Activated T-helper 2 cell treated with anti-CD3 and anti-CD28 coated beads, Interferon-gamma antibody, Interleukin-2, Interleukin-4, amounts not matched to agents 10 μg/mL and 5 μg/mL and 100 μg/mL, durations not matched to agents 14 hours and 24 hours and 36 hours (primary cell): ENCODE results near the gene PDGFB. TPM values are rescaled to one million over a fixed set of nuclear protein-coding genes. Genes with fewer than 3 reads are reported as not detected.

Experiments
- DNase-seq: peaks from one replicate; pipeline ENCODE4 v3.0.0; 2021; ENCODE audit warnings: low spot score
- H3K27ac Mint-ChIP-seq: one replicate; pipeline ENCODE4 v1.8.0; 2021; ENCODE audit warnings: mixed read lengths
- H3K27me3 Mint-ChIP-seq: one replicate; pipeline ENCODE4 v1.8.0; 2021; ENCODE audit warnings: low read depth, mixed read lengths
- H3K36me3 Mint-ChIP-seq: one replicate; pipeline ENCODE4 v1.8.0; 2021; ENCODE audit warnings: low read depth, mixed read lengths
- H3K4me1 Mint-ChIP-seq: one replicate; pipeline ENCODE4 v1.8.0; 2021; ENCODE audit warnings: low read depth, mixed read lengths
- H3K4me3 Mint-ChIP-seq: one replicate; pipeline ENCODE4 v1.8.0; 2021; ENCODE audit warnings: low read depth, mild to moderate bottlenecking, moderate library complexity, mixed read lengths
- H3K9me3 Mint-ChIP-seq: one replicate; pipeline ENCODE4 v1.8.0; 2021; ENCODE audit warnings: mixed read lengths
- intact Hi-C: fragments of 100-400 bp; cut with micrococcal nuclease; formaldehyde crosslinking; loops from one replicate; pipeline ENCODE4 v1.15.1; 2023
- total RNA-seq: library from RNA; stranded (reverse); gene quantifications from 2 replicates; pipeline ENCODE4 v1.2.3, GENCODE V29; 2022

PDGFB gene
- total RNA-seq, 1 donor from 2014 or later: 4.2 TPM

GRCh38 chr22:39270792-39271191 lies 26.0 kb upstream of the PDGFB start:
- Mint-ChIP-seq H3K4me3 (no peak overlapping the region), H3K27me3 (no peaks in the 10 kb centered on the region), H3K27ac (no peak overlapping the region), H3K36me3 (no peaks in the 10 kb centered on the region), H3K4me1 (peaks cover 15% of the 10 kb centered on the region), H3K9me3 (no peaks in the 10 kb centered on the region)
- DNase-seq: no peak
- intact Hi-C loops: no loop called here

GRCh38 chr22:39270280-39270679 lies 25.5 kb upstream of the PDGFB start:
- Mint-ChIP-seq H3K4me1 (peaks cover 19% of the 10 kb centered on the region), H3K27ac (no peak overlapping the region), H3K27me3 (no peaks in the 10 kb centered on the region), H3K9me3 (no peaks in the 10 kb centered on the region), H3K4me3 (no peak overlapping the region), H3K36me3 (no peaks in the 10 kb centered on the region)
- DNase-seq: no peak
- intact Hi-C loops: no loop called here

DNA sequence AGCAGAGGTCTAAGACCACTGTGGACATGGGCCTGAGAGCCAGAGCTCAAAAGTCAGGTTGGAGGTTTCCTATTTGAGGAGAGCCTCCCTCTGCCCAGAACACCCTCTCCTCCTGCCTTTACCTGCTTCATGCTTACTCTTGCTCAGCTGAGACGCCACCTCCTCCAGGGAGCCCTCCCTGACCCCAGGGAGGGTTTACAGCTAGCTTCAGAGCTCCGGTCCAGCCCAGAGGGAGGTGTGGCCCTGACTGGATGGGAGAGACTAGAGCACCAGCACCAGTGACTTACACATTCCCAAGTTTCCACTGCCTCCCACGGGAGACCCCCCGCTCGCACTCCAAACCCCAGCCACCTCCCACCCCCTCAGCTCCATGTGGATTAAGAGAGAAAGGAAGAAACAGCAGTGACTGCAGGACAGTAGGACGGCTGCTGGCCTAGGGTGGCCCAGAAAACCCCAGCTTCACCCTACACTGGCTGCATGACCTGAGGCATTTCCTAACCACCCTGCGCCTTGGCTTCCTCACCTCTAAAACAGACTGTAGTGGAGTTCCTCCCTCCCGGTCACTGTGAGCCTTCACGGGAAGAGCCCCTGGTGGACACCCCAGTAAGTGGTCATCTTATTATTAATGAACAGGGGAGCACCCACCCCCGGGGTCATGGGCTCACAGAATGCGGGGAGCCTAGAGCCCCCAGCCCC lies 24.5 kb upstream of the PDGFB start:
- H3K36me3 Mint-ChIP-seq: no peaks in the 10 kb centered on the region
- no peak overlapping the region for H3K4me3 Mint-ChIP-seq
- H3K4me1 Mint-ChIP-seq: peaks cover 24% of the 10 kb centered on the region
- H3K27ac Mint-ChIP-seq: peak overlapping the region; percentile 49
- DNase-seq: no peak
- no peaks in the 10 kb centered on the region for H3K9me3 Mint-ChIP-seq
- intact Hi-C loops: no loop called here
- H3K27me3 Mint-ChIP-seq: no peaks in the 10 kb centered on the region

- Mint-ChIP-seq H3K9me3 (no peaks in the 10 kb centered on the region), H3K27me3 (no peaks in the 10 kb centered on the region), H3K4me3 (no peak overlapping the region), H3K36me3 (no peaks in the 10 kb centered on the region), H3K27ac (no peak overlapping the region), H3K4me1 (peaks cover 30% of the 10 kb centered on the region)
- DNase-seq: no peak
- intact Hi-C loops: no loop called here
These were observed 23.9 kb upstream of the PDGFB start for GRCh38 chr22:39268645-39269044.

GRCh38 chr22:39267974-39268373 lies 23.2 kb upstream of the PDGFB start:
- intact Hi-C loops: no loop called here
- Mint-ChIP-seq H3K27me3 (no peaks in the 10 kb centered on the region), H3K4me3 (no peak overlapping the region), H3K4me1 (peaks cover 30% of the 10 kb centered on the region), H3K9me3 (no peaks in the 10 kb centered on the region), H3K36me3 (no peaks in the 10 kb centered on the region), H3K27ac (peak overlapping the region; percentile 77)
- no peak for DNase-seq

- DNase-seq: peak; percentile 22
- no peak overlapping the region for H3K4me3 Mint-ChIP-seq
- no peaks in the 10 kb centered on the region for H3K36me3 Mint-ChIP-seq
- H3K27ac Mint-ChIP-seq: peak overlapping the region; percentile 92
- peaks cover 30% of the 10 kb centered on the region for H3K4me1 Mint-ChIP-seq
- intact Hi-C loops: loop anchor here (1.0 kb wide), 1 partner anchor 13 kb away; no protein-coding TSS in a partner anchor
- no peaks in the 10 kb centered on the region for H3K27me3 Mint-ChIP-seq
- no peaks in the 10 kb centered on the region for H3K9me3 Mint-ChIP-seq
These were observed 21.7 kb upstream of the PDGFB start for GRCh38 chr22:39266398-39267030.

GRCh38 chr22:39265143-39265886 lies 20.5 kb upstream of the PDGFB start:
- Mint-ChIP-seq H3K9me3 (peaks cover 7% of the 10 kb centered on the region), H3K36me3 (no peaks in the 10 kb centered on the region), H3K4me1 (peaks cover 30% of the 10 kb centered on the region), H3K27ac (peak overlapping the region; percentile 92), H3K4me3 (no peak overlapping the region), H3K27me3 (no peaks in the 10 kb centered on the region)
- DNase-seq: no peak
- intact Hi-C loops: no loop called here

DNA sequence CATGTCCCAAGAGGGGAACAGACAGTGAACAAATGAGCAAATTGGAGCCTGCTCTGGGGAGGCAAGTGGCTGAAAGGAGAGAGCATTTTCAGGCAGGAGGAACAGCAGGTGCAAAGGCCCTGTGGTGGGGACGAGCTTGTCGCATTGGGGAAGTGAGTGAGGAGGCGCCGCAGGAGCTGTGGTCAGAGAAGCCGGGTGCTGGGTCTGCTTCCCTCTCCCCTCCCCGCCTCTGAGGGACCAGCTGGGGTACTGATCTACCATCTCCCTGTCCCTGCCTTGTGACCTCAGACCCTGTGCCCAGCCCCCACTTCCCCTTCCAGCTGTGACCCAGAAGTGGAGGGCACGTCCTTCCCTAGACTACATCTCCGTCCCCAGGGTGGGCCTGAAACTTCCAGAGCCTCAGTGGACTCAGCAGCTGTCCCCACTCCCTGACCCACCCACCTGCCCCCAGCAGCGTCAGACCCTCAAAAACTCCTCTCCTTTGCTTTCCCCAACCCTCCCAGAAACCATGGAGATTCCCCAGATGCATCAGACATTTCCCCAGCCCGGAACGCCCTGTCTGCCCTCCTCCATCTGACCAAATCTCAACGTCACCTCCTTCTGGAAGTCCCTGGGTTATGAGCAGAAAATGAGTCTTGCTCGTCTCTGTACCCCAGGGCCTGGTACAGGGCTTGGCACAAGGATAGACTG lies 19.7 kb upstream of the PDGFB start:
- no peaks in the 10 kb centered on the region for H3K36me3 Mint-ChIP-seq
- no peak for DNase-seq
- peak overlapping the region; percentile 92 for H3K27ac Mint-ChIP-seq
- intact Hi-C loops: no loop called here
- H3K4me3 Mint-ChIP-seq: peak overlapping the region; percentile 3
- H3K27me3 Mint-ChIP-seq: no peaks in the 10 kb centered on the region
- H3K4me1 Mint-ChIP-seq: peaks cover 30% of the 10 kb centered on the region
- H3K9me3 Mint-ChIP-seq: peaks cover 7% of the 10 kb centered on the region

GRCh38 chr22:39263626-39264348 lies 19.0 kb upstream of the PDGFB start:
- Mint-ChIP-seq H3K4me3 (peak overlapping the region; percentile 3), H3K4me1 (peaks cover 30% of the 10 kb centered on the region), H3K36me3 (no peaks in the 10 kb centered on the region), H3K27ac (peak overlapping the region; percentile 92), H3K9me3 (peaks cover 7% of the 10 kb centered on the region), H3K27me3 (no peaks in the 10 kb centered on the region)
- intact Hi-C loops: no loop called here
- DNase-seq: no peak

DNA sequence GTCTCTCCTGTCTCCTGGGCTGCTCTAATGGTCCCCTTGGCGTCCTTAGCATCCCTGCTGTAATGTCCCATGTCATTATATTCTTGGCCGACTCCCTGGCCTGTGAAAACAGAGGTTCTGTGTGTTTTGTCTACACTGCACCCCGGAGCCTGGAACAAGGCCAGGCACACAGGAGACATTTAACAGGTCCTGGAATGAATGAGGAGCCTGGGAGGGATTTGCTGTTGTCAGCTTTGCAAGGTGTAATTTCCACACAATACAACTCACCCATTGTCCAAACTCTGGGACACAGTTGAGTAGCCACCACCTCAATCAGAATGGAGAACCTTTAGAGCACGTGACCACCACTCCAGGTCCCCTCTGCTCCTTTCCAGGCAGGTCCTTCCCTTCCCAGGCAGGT lies 14.9 kb upstream of the PDGFB start:
- no peak for DNase-seq
- H3K36me3 Mint-ChIP-seq: no peaks in the 10 kb centered on the region
- no peak overlapping the region for H3K27ac Mint-ChIP-seq
- H3K27me3 Mint-ChIP-seq: no peaks in the 10 kb centered on the region
- no peak overlapping the region for H3K4me3 Mint-ChIP-seq
- peaks cover 7% of the 10 kb centered on the region for H3K9me3 Mint-ChIP-seq
- intact Hi-C loops: no loop called here
- peaks cover 17% of the 10 kb centered on the region for H3K4me1 Mint-ChIP-seq

- no peak for DNase-seq
- Mint-ChIP-seq H3K27me3 (no peaks in the 10 kb centered on the region), H3K4me3 (no peak overlapping the region), H3K9me3 (peaks cover 7% of the 10 kb centered on the region), H3K36me3 (no peaks in the 10 kb centered on the region), H3K27ac (no peak overlapping the region), H3K4me1 (peaks cover 17% of the 10 kb centered on the region)
- intact Hi-C loops: no loop called here
These were observed 13.2 kb upstream of the PDGFB start for GRCh38 chr22:39257901-39258475.

DNA sequence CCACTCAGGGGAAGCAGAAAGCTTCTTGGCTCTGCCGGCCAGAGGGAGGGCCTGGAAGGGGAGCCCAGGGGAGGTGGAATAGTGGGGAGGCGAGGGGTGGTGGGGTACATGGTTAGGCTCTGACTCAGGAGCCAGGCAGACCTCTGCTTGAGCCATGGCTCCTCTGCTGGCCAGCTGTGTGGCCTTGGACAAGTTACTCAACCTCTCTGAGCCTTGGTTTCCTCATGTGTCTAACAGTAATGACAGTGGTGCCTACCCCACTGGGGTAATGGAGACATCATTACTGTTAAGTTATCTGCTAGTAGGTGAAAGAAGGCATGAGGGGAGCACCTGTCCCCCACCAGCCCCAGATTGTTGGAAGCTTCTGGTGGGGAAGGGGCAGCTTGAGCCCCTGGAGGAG lies 12.2 kb upstream of the PDGFB start:
- H3K36me3 Mint-ChIP-seq: no peaks in the 10 kb centered on the region
- H3K4me3 Mint-ChIP-seq: no peak overlapping the region
- intact Hi-C loops: no loop called here
- H3K9me3 Mint-ChIP-seq: peaks cover 7% of the 10 kb centered on the region
- H3K4me1 Mint-ChIP-seq: peaks cover 23% of the 10 kb centered on the region
- H3K27me3 Mint-ChIP-seq: peaks cover under 1% of the 10 kb centered on the region
- no peak overlapping the region for H3K27ac Mint-ChIP-seq
- no peak for DNase-seq
